ENCODE results near the gene KLF15.
A peak's percentile ranks its signal among the peaks of the same experiment; 100 is the strongest.

KLF15 gene

GRCh38 chr3:126369490-126369889, 12.3 kb upstream of the KLF15 start:
- Histone ChIP-seq H3K4me1 (ENCODE audit: control insufficient read depth, insufficient read depth, low read length) (no peaks in the 10 kb centered on the region), H3K36me3 (ENCODE audit: control insufficient read depth, insufficient read depth, low read length) (no peaks in the 10 kb centered on the region), H3K27me3 (ENCODE audit: control insufficient read depth, insufficient read depth, low read length) (no peaks in the 10 kb centered on the region), H3K4me3 (ENCODE audit: low read depth, low read length) (no peak overlapping the region), H3K9me3 (ENCODE audit: control insufficient read depth, insufficient read depth, low read length) (no peaks in the 10 kb centered on the region), H3K9ac (ENCODE audit: low read depth, low read length) (no peak overlapping the region)

GRCh38 chr3:126367316-126367805, 10.2 kb upstream of the KLF15 start:
- Histone ChIP-seq H3K36me3 (ENCODE audit: control insufficient read depth, insufficient read depth, low read length) (no peaks in the 10 kb centered on the region), H3K27me3 (ENCODE audit: control insufficient read depth, insufficient read depth, low read length) (peaks cover 2% of the 10 kb centered on the region), H3K9me3 (ENCODE audit: control insufficient read depth, insufficient read depth, low read length) (no peaks in the 10 kb centered on the region), H3K4me3 (ENCODE audit: low read depth, low read length) (no peak overlapping the region), H3K9ac (ENCODE audit: low read depth, low read length) (no peak overlapping the region), H3K4me1 (ENCODE audit: control insufficient read depth, insufficient read depth, low read length) (peaks cover 8% of the 10 kb centered on the region)

GRCh38 chr3:126365351-126366277, 8.4 kb upstream of the KLF15 start:
- peaks cover 7% of the 10 kb centered on the region for H3K27me3 ChIP-seq (ENCODE audit: control insufficient read depth, insufficient read depth, low read length)
- no peaks in the 10 kb centered on the region for H3K9me3 ChIP-seq (ENCODE audit: control insufficient read depth, insufficient read depth, low read length)
- H3K4me1 ChIP-seq (ENCODE audit: control insufficient read depth, insufficient read depth, low read length): peaks cover 10% of the 10 kb centered on the region
- no peaks in the 10 kb centered on the region for H3K36me3 ChIP-seq (ENCODE audit: control insufficient read depth, insufficient read depth, low read length)
- H3K9ac ChIP-seq (ENCODE audit: low read depth, low read length): no peak overlapping the region
- no peak overlapping the region for H3K4me3 ChIP-seq (ENCODE audit: low read depth, low read length)

- Histone ChIP-seq H3K4me1 (ENCODE audit: control insufficient read depth, insufficient read depth, low read length) (peaks cover 10% of the 10 kb centered on the region), H3K27me3 (ENCODE audit: control insufficient read depth, insufficient read depth, low read length) (peaks cover 12% of the 10 kb centered on the region), H3K4me3 (ENCODE audit: low read depth, low read length) (no peak overlapping the region)
Observed at GRCh38 chr3:126364731-126365301, 7.6 kb upstream of the KLF15 start.

GRCh38 chr3:126364130-126364695, 7.0 kb upstream of the KLF15 start:
- no peak overlapping the region for H3K4me3 ChIP-seq (ENCODE audit: low read depth, low read length)
- H3K9ac ChIP-seq (ENCODE audit: low read depth, low read length): no peak overlapping the region
- H3K27me3 ChIP-seq (ENCODE audit: control insufficient read depth, insufficient read depth, low read length): peaks cover 18% of the 10 kb centered on the region
- H3K36me3 ChIP-seq (ENCODE audit: control insufficient read depth, insufficient read depth, low read length): no peaks in the 10 kb centered on the region
- peaks cover 10% of the 10 kb centered on the region for H3K4me1 ChIP-seq (ENCODE audit: control insufficient read depth, insufficient read depth, low read length)
- no peaks in the 10 kb centered on the region for H3K9me3 ChIP-seq (ENCODE audit: control insufficient read depth, insufficient read depth, low read length)

More at GRCh38 chr3:126364731-126365301, 7.6 kb upstream of the KLF15 start:
- no peaks in the 10 kb centered on the region for H3K36me3 ChIP-seq (ENCODE audit: control insufficient read depth, insufficient read depth, low read length)
- no peak overlapping the region for H3K9ac ChIP-seq (ENCODE audit: low read depth, low read length)
- no peaks in the 10 kb centered on the region for H3K9me3 ChIP-seq (ENCODE audit: control insufficient read depth, insufficient read depth, low read length)

- Histone ChIP-seq H3K36me3 (ENCODE audit: control insufficient read depth, insufficient read depth, low read length) (no peaks in the 10 kb centered on the region), H3K27me3 (ENCODE audit: control insufficient read depth, insufficient read depth, low read length) (peaks cover 31% of the 10 kb centered on the region), H3K9ac (ENCODE audit: low read depth, low read length) (no peak overlapping the region), H3K9me3 (ENCODE audit: control insufficient read depth, insufficient read depth, low read length) (no peaks in the 10 kb centered on the region), H3K4me3 (ENCODE audit: low read depth, low read length) (no peak overlapping the region), H3K4me1 (ENCODE audit: control insufficient read depth, insufficient read depth, low read length) (peaks cover 19% of the 10 kb centered on the region)
Observed at GRCh38 chr3:126361211-126361610, 4.0 kb upstream of the KLF15 start.

GRCh38 chr3:126360714-126361060, 3.5 kb upstream of the KLF15 start:
- no peaks in the 10 kb centered on the region for H3K9me3 ChIP-seq (ENCODE audit: control insufficient read depth, insufficient read depth, low read length)
- no peak overlapping the region for H3K9ac ChIP-seq (ENCODE audit: low read depth, low read length)
- no peak overlapping the region for H3K4me3 ChIP-seq (ENCODE audit: low read depth, low read length)
- H3K4me1 ChIP-seq (ENCODE audit: control insufficient read depth, insufficient read depth, low read length): peaks cover 19% of the 10 kb centered on the region
- H3K27me3 ChIP-seq (ENCODE audit: control insufficient read depth, insufficient read depth, low read length): peaks cover 31% of the 10 kb centered on the region
- H3K36me3 ChIP-seq (ENCODE audit: control insufficient read depth, insufficient read depth, low read length): no peaks in the 10 kb centered on the region

- no peaks in the 10 kb centered on the region for H3K36me3 ChIP-seq (ENCODE audit: control insufficient read depth, insufficient read depth, low read length)
- H3K9ac ChIP-seq (ENCODE audit: low read depth, low read length): no peak overlapping the region
- H3K4me1 ChIP-seq (ENCODE audit: control insufficient read depth, insufficient read depth, low read length): peaks cover 20% of the 10 kb centered on the region
- no peak overlapping the region for H3K4me3 ChIP-seq (ENCODE audit: low read depth, low read length)
- H3K27me3 ChIP-seq (ENCODE audit: control insufficient read depth, insufficient read depth, low read length): peaks cover 31% of the 10 kb centered on the region
- no peaks in the 10 kb centered on the region for H3K9me3 ChIP-seq (ENCODE audit: control insufficient read depth, insufficient read depth, low read length)
Observed at GRCh38 chr3:126360046-126360713, 3.0 kb upstream of the KLF15 start.

GRCh38 chr3:126358816-126359181, 1.6 kb upstream of the KLF15 start:
- peaks cover 21% of the 10 kb centered on the region for H3K4me1 ChIP-seq (ENCODE audit: control insufficient read depth, insufficient read depth, low read length)
- no peak overlapping the region for H3K4me3 ChIP-seq (ENCODE audit: low read depth, low read length)
- no peak overlapping the region for H3K9ac ChIP-seq (ENCODE audit: low read depth, low read length)
- H3K36me3 ChIP-seq (ENCODE audit: control insufficient read depth, insufficient read depth, low read length): no peaks in the 10 kb centered on the region
- H3K27me3 ChIP-seq (ENCODE audit: control insufficient read depth, insufficient read depth, low read length): peaks cover 31% of the 10 kb centered on the region
- no peaks in the 10 kb centered on the region for H3K9me3 ChIP-seq (ENCODE audit: control insufficient read depth, insufficient read depth, low read length)

GRCh38 chr3:126358038-126358815, 1.0 kb upstream of the KLF15 start:
- Histone ChIP-seq H3K4me1 (ENCODE audit: control insufficient read depth, insufficient read depth, low read length) (peaks cover 19% of the 10 kb centered on the region), H3K36me3 (ENCODE audit: control insufficient read depth, insufficient read depth, low read length) (no peaks in the 10 kb centered on the region), H3K9ac (ENCODE audit: low read depth, low read length) (no peak overlapping the region), H3K27me3 (ENCODE audit: control insufficient read depth, insufficient read depth, low read length) (peaks cover 28% of the 10 kb centered on the region), H3K4me3 (ENCODE audit: low read depth, low read length) (peak overlapping the region; percentile 70), H3K9me3 (ENCODE audit: control insufficient read depth, insufficient read depth, low read length) (no peaks in the 10 kb centered on the region)
